ENCODE measurements around the gene CDC25B.

GRCh38 chr20:3803289-3803688 lies 7.2 kb downstream of the CDC25B start:
- TF ChIP-seq CHD7 (IDR thresholded peaks at IDR 0.05; ENCODE audit: insufficient replicate concordance, low read length) (no peak), CTCF (IDR thresholded peaks at IDR 0.05; ENCODE audit: control extremely low read depth in 1 of 3, insufficient read depth in 1 of 3, low read depth in 1 of 3, low read length in 3 of 3) (no peak), HDAC6 (IDR thresholded peaks at IDR 0.05; ENCODE audit: low read depth, low read length) (no peak), POU5F1 (IDR thresholded peaks at IDR 0.05; ENCODE audit: low read depth, low read length) (no peak), POLR2A (IDR thresholded peaks at IDR 0.05; ENCODE audit: control extremely low read depth in 1 of 2, low read depth in 2 of 2, low read length in 2 of 2) (no peak), GABPA (IDR thresholded peaks at IDR 0.05; ENCODE audit: borderline replicate concordance, insufficient read depth, low read length) (no peak), TAF1 (IDR thresholded peaks at IDR 0.05; ENCODE audit: low read depth, low read length) (no peak), GTF2F1 (IDR thresholded peaks at IDR 0.05; ENCODE audit: borderline replicate concordance, low read depth, low read length) (no peak)

All from H1 (cell line).